GM12891 (cell line): ENCODE measurements around the gene ANKFN1.

Experiments
- PAX5 ChIP-seq: IDR thresholded peaks from 2 replicates; pipeline ENCODE4 v1.6.1; 2011; ENCODE audit warnings: low read length, moderate library complexity, mild to moderate bottlenecking; ENCODE audit not compliant: insufficient read depth, severe bottlenecking
- POLR2A ChIP-seq: IDR thresholded peaks from 2 replicates; pipeline ENCODE4 v1.6.1; 2011; ENCODE audit warnings: low read depth, low read length, control low read depth
- POLR2AphosphoS5 ChIP-seq: IDR thresholded peaks from 2 replicates; pipeline ENCODE4 v1.6.1; 2011; ENCODE audit warnings: low read depth, low read length, control low read depth
- SPI1 ChIP-seq: IDR thresholded peaks from 2 replicates; pipeline ENCODE4 v1.6.1; 2011; ENCODE audit warnings: low read depth, low read length, control low read depth
- TAF1 ChIP-seq: IDR thresholded peaks from 2 replicates; pipeline ENCODE4 v1.6.1; 2011; ENCODE audit warnings: low read depth, low read length, control low read depth

DNA sequence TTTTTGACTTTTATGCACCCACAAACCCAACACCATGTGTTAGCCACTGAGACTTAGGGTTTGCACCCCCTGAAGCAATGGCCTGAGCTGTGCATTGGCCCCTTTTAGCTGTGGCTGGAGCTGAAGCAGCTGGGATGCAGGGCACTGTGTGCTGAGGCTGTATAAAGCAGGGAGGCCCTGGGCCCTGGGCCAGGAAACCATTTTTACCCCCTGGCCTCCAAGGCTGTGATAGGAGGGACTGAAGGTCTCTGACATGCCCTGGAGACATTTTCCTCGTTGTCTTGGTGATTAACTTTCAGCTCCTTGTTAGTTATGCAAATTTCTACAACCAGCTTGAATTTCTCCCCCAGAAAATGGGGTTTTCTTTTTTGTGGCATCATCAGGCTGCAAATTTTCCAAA, 6.7 kb upstream of the ANKFN1 start:
- TF ChIP-seq POLR2A = no peak
- no peak for TF ChIP-seq POLR2AphosphoS5
- no peak for TF ChIP-seq TAF1
- no peak for TF ChIP-seq PAX5
- TF ChIP-seq SPI1 = no peak
